Body of pancreas (tissue), 4 donors: ENCODE measurements around the gene SPATA45. TPM values are rescaled to one million over a fixed set of nuclear protein-coding genes. Genes with fewer than 3 reads are reported as not detected.

Experiments
- ATAC-seq: fragments of 150-250 bp; one replicate; pipeline ENCODE4 v1.9.1; 2016
- DNase-seq, 4 donors: peaks; one replicate each; pipeline ENCODE4 v3.0.0-alpha.2; 2019
- H3K27ac ChIP-seq, 4 donors: fragments of 200-600 bp; sonication (generic); 1 replicate in 3 of 4; 2 replicates in 1 of 4; pipeline versions ENCODE4 v1.5.1 to v1.6.1; 2016 to 2019; ENCODE audit warnings: mild to moderate bottlenecking in 1 of 4, mixed read lengths in 1 of 4, moderate library complexity in 1 of 4
- H3K27me3 ChIP-seq, 2 donors: fragments of 200-600 bp; sonication (generic); one replicate each; pipeline ENCODE4 v1.6.0; 2016; ENCODE audit warnings: mild to moderate bottlenecking in 1 of 2
- H3K36me3 ChIP-seq, 2 donors: fragments of 200-600 bp; sonication (generic); replicated peaks in 1 of 2; 2 replicates each; pipeline ENCODE4 v1.5.1; 2016; ENCODE audit warnings: low read depth in 2 of 2; ENCODE audit not compliant: insufficient read depth in 1 of 2
- H3K4me1 ChIP-seq: fragments of 200-600 bp; sonication (generic); one replicate; pipeline ENCODE4 v1.6.0; 2016
- H3K4me3 ChIP-seq, 2 donors: fragments of 200-600 bp; sonication (generic); 1 replicate in 1 of 2; 2 replicates in 1 of 2; pipeline ENCODE4 v1.5.1; 2016 to 2019
- H3K9me3 ChIP-seq, 3 donors: fragments of 200-600 bp; sonication (generic); 1 replicate in 2 of 3; 2 replicates in 1 of 3; pipeline ENCODE4 v1.5.1; 2016
- CTCF ChIP-seq, 7 experiments: fragments of 450-650 bp in 4 of 7; fragments of 200-600 bp in 3 of 7; sonication (generic) in 3 of 7; IDR thresholded peaks; one replicate each; pipeline ENCODE4 v1.5.1; 2016 to 2019; ENCODE audit warnings: antibody characterized with exemption in 7 of 7
- POLR2A ChIP-seq, 3 donors: fragments of 450-650 bp; IDR thresholded peaks; one replicate each; pipeline ENCODE4 v1.6.1; 2016; ENCODE audit warnings: antibody characterized with exemption in 3 of 3, mild to moderate bottlenecking in 2 of 3
- WGBS, 2 donors: methylation state at CpG; one replicate each; pipeline ENCODE4 v1.1.5; 2017; 5-methylcytosine and 5-hydroxymethylcytosine counted together
- intact Hi-C: fragments of 100-400 bp; cut with DNase I; formaldehyde crosslinking; loops from one replicate; pipeline ENCODE4 v1.15.1; 2023
- total RNA-seq, 2 donors: library from RNA; depleted of rRNA; stranded (reverse); fragments of >200 nt; gene quantifications; one replicate each; pipeline ENCODE4 v1.1.0, GENCODE V29; 2016

The SPATA45 gene
- total RNA-seq, 2 donors from 2014 or later: not detected

- intact Hi-C loops: no loop called here
- Histone ChIP-seq H3K4me3 (no peak overlapping the region), H3K27me3 (no peaks in the 10 kb centered on the region), H3K36me3 (no peaks in the 10 kb centered on the region), H3K9me3 (peaks cover 0 to 11% (median 0%) of the 10 kb centered on the region in 3 donors), H3K27ac (no peak overlapping the region), H3K4me1 (no peaks in the 10 kb centered on the region)
- WGBS, 2 donors: 91 to 93% methylated on average over 16 of the region's 16 CpGs
- ATAC-seq (no peak), DNase-seq (no peak)
- no peak for TF ChIP-seq CTCF (IDR thresholded peaks at IDR 0.05)
- TF ChIP-seq POLR2A (IDR thresholded peaks at IDR 0.05): no peak
These were observed 23.2 kb downstream of the SPATA45 start for GRCh38 chr1:212824201-212824600.

GRCh38 chr1:212822956-212823355 lies 24.5 kb downstream of the SPATA45 start:
- peaks cover 0 to 11% (median 0%) of the 10 kb centered on the region in 3 donors for H3K9me3 ChIP-seq
- no peak overlapping the region for H3K27ac ChIP-seq
- no peak overlapping the region for H3K4me3 ChIP-seq
- ATAC-seq: no peak
- no peaks in the 10 kb centered on the region for H3K27me3 ChIP-seq
- H3K36me3 ChIP-seq: no peaks in the 10 kb centered on the region
- no peak for TF ChIP-seq POLR2A (IDR thresholded peaks at IDR 0.05)
- no peak for TF ChIP-seq CTCF (IDR thresholded peaks at IDR 0.05)
- intact Hi-C loops: no loop called here
- 91 to 94% methylated on average over 3 of the region's 3 CpGs for WGBS, 2 donors
- H3K4me1 ChIP-seq: no peaks in the 10 kb centered on the region
- DNase-seq: no peak

- no peak for DNase-seq
- WGBS, 2 donors: 80 to 85% methylated on average over 2 of the region's 2 CpGs
- no peak overlapping the region for H3K4me3 ChIP-seq
- intact Hi-C loops: no loop called here
- ATAC-seq: no peak
- no peak overlapping the region for H3K27ac ChIP-seq
- no peaks in the 10 kb centered on the region for H3K27me3 ChIP-seq
- peaks cover 0 to 6% (median 0%) of the 10 kb centered on the region in 3 donors for H3K9me3 ChIP-seq
- no peaks in the 10 kb centered on the region for H3K4me1 ChIP-seq
- no peaks in the 10 kb centered on the region for H3K36me3 ChIP-seq
- TF ChIP-seq CTCF (IDR thresholded peaks at IDR 0.05): no peak
- no peak for TF ChIP-seq POLR2A (IDR thresholded peaks at IDR 0.05)
These were observed 26.5 kb downstream of the SPATA45 start for GRCh38 chr1:212820969-212821368.

GRCh38 chr1:212819726-212820125 lies 27.7 kb downstream of the SPATA45 start:
- TF ChIP-seq POLR2A (IDR thresholded peaks at IDR 0.05) (no peak), CTCF (IDR thresholded peaks at IDR 0.05) (no peak)
- ATAC-seq (no peak), DNase-seq (no peak)
- Histone ChIP-seq H3K36me3 (no peaks in the 10 kb centered on the region), H3K4me1 (no peaks in the 10 kb centered on the region), H3K4me3 (no peak overlapping the region), H3K9me3 (no peaks in the 10 kb centered on the region), H3K27ac (no peak overlapping the region), H3K27me3 (no peaks in the 10 kb centered on the region)
- intact Hi-C loops: no loop called here
- WGBS, 2 donors: 41 to 48% methylated on average over 5 of the region's 5 CpGs

DNA sequence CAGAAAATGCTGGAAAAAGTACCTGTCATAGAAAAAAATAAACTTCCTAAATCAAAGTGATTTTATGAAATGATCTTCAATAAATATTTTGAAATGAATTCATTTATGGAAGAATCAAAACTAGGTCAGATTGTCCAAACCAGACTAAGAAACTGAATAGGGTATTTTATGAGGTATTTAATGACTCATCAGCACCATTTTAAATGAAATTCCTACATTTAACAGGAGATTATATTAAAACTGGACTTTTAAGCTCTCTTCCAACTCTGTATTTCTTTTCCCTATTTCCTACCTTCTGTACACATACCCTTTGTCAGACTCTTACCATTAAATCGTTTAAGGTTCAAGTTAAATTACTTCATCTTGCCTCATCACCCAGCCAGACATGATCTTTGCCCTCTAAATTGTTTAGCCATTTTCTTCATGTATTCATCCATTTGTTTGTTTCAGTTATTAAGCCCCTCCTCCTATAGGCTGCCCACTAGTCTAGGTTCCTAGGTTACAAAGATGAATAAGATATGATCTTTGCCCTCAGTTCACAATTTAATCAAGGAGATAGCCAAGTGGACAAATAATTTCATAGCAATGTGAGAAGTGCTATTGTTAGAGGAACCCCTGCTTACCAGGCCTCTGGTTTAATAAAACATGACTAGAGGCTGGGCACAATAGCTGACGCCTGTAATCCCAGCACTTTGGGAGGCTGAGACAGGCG lies 30.7 kb downstream of the SPATA45 start:
- H3K4me3 ChIP-seq: no peak overlapping the region
- H3K4me1 ChIP-seq: no peaks in the 10 kb centered on the region
- H3K36me3 ChIP-seq: no peaks in the 10 kb centered on the region
- peaks cover 0 to 3% (median 0%) of the 10 kb centered on the region in 3 donors for H3K9me3 ChIP-seq
- H3K27ac ChIP-seq: no peak overlapping the region
- intact Hi-C loops: no loop called here
- 69 to 71% methylated on average over 3 of the region's 3 CpGs for WGBS, 2 donors
- DNase-seq (no peak), ATAC-seq (no peak)
- H3K27me3 ChIP-seq: no peaks in the 10 kb centered on the region
- TF ChIP-seq CTCF (IDR thresholded peaks at IDR 0.05): no peak
- TF ChIP-seq POLR2A (IDR thresholded peaks at IDR 0.05): no peak
